Activated B cell treated with CpG ODN at 0.5 μM for 24 hours (primary cell): ENCODE results near the gene MYCBP2. TPM values are rescaled to one million over a fixed set of nuclear protein-coding genes. Genes with fewer than 3 reads are reported as not detected.
"Not testable (repeated sequence)": the region's sequence is repeated elsewhere in the genome, so short reads cannot be mapped to it uniquely, and the experiment has no call there.

Experiments used
- ATAC-seq: fragments of 200-7000 bp; cut with Tn5 transposase; one replicate; pipeline ENCODE4 v1.10.0; 2021; ENCODE audit warnings: low read depth, mild to moderate bottlenecking, moderate library complexity
- CTCF ChIA-PET: fragments of 350-600 bp; sonication (Branson Sonifier 250); formaldehyde crosslinking; loops from one replicate; lab custom pipeline; 2021; ENCODE audit warnings: antibody characterized with exemption; lab: Charles Lee
- POLR2A ChIA-PET: fragments of 350-600 bp; sonication (Branson Sonifier 250); formaldehyde crosslinking; loops from one replicate; lab custom pipeline; 2021; ENCODE audit warnings: antibody characterized with exemption; lab: Charles Lee
- DNase-seq: peaks from one replicate; pipeline ENCODE4 v3.0.0; 2022
- H3K27ac Mint-ChIP-seq: one replicate; pipeline ENCODE4 v1.8.0; 2020; ENCODE audit warnings: mixed read lengths
- H3K27me3 Mint-ChIP-seq: one replicate; pipeline ENCODE4 v1.8.0; 2021; ENCODE audit warnings: mixed read lengths
- H3K36me3 Mint-ChIP-seq: one replicate; pipeline ENCODE4 v1.8.0; 2021; ENCODE audit warnings: low read depth, mixed read lengths
- H3K4me1 Mint-ChIP-seq: one replicate; pipeline ENCODE4 v1.8.0; 2021; ENCODE audit warnings: mixed read lengths
- H3K4me3 Mint-ChIP-seq: one replicate; pipeline ENCODE4 v1.8.0; 2020; ENCODE audit warnings: mild to moderate bottlenecking, mixed read lengths
- H3K9me3 Mint-ChIP-seq: one replicate; pipeline ENCODE4 v1.8.0; 2020; ENCODE audit warnings: mixed read lengths
- intact Hi-C: fragments of 100-400 bp; cut with micrococcal nuclease; formaldehyde crosslinking; loops from one replicate; pipeline ENCODE4 v1.15.1; 2024
- total RNA-seq: library from RNA; stranded (reverse); gene quantifications from 2 replicates; pipeline ENCODE4 v1.2.3, GENCODE V29; 2022
- TF ChIP-seq, protein P1 (sequence below): fragments of 200-600 bp; IDR thresholded peaks from one replicate; pipeline ENCODE4 v1.8.0; 2022; ENCODE audit warnings: antibody characterized with exemption, mild to moderate bottlenecking

The MYCBP2 gene
- total RNA-seq, 1 donor from 2014 or later: 314 TPM

DNA sequence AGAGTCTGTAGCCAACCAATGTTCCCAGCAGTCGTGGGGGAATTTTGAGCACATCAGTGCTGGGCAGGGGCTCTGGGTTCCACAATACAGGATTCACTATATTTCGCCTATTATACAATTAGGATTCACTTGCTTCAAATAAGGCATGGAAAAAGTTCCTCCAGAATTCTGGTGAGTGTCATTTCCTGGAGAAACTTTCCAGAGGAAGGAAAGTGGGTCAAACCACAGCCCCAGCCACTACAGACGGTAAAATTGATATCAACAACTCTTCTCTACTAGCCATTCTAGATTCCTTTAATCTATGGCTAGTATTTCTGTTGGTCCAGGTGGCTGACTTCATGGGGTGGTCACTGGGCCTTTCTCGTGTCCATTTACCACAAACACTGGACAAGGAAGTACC is 10.5 kb downstream of the MYCBP2 start:
- ATAC-seq: no peak
- DNase-seq: no peak
- Mint-ChIP-seq H3K36me3 (peaks cover 22% of the 10 kb centered on the region), H3K4me1 (peaks cover 87% of the 10 kb centered on the region), H3K4me3 (no peak overlapping the region), H3K27me3 (no peaks in the 10 kb centered on the region), H3K9me3 (no peaks in the 10 kb centered on the region), H3K27ac (peak overlapping the region; percentile 16)
- TF ChIP-seq, protein P1, sequence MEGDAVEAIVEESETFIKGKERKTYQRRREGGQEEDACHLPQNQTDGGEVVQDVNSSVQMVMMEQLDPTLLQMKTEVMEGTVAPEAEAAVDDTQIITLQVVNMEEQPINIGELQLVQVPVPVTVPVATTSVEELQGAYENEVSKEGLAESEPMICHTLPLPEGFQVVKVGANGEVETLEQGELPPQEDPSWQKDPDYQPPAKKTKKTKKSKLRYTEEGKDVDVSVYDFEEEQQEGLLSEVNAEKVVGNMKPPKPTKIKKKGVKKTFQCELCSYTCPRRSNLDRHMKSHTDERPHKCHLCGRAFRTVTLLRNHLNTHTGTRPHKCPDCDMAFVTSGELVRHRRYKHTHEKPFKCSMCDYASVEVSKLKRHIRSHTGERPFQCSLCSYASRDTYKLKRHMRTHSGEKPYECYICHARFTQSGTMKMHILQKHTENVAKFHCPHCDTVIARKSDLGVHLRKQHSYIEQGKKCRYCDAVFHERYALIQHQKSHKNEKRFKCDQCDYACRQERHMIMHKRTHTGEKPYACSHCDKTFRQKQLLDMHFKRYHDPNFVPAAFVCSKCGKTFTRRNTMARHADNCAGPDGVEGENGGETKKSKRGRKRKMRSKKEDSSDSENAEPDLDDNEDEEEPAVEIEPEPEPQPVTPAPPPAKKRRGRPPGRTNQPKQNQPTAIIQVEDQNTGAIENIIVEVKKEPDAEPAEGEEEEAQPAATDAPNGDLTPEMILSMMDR: no peak
- POLR2A ChIA-PET: interaction anchor here (1.0 to 2.1 kb wide), 4 partner anchors 9 to 34 kb away, joined by 3 to 9 read pairs (median 4); partner anchors contain the start of gene MYCBP2
- intact Hi-C loops: no loop called here
- CTCF ChIA-PET: no interaction called here

DNA sequence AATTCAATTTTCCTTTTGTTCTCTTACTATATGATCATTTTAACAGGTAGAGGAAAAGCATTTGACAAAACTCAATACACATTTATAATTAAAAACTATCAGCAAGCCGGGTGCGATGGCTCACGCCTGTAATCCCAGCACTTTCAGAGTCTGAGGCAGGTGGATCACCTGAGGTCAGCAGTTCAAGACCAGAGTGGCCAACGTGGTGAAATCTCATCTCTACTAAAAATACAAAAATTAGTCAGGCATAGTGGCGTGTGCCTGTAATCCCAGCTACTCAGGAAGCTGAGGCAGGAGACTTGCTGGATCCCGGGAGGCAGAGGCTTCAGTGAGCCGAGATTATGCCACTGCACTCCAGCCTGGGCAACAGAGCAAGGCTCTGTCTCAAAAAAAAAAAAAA is 11.4 kb downstream of the MYCBP2 start:
- intact Hi-C loops, H3K4me3 Mint-ChIP-seq, CTCF ChIA-PET, DNase-seq, H3K9me3 Mint-ChIP-seq, H3K27me3 Mint-ChIP-seq, ATAC-seq: not testable (repeated sequence)
- H3K36me3 Mint-ChIP-seq: peaks cover 22% of the 10 kb centered on the region
- H3K4me1 Mint-ChIP-seq: peaks cover 89% of the 10 kb centered on the region
- peak overlapping the region; percentile 24 for H3K27ac Mint-ChIP-seq
- POLR2A ChIA-PET: interaction anchor here (1.0 kb wide), 1 partner anchor 10 kb away, joined by 5 read pairs; no protein-coding TSS in a partner anchor

DNA sequence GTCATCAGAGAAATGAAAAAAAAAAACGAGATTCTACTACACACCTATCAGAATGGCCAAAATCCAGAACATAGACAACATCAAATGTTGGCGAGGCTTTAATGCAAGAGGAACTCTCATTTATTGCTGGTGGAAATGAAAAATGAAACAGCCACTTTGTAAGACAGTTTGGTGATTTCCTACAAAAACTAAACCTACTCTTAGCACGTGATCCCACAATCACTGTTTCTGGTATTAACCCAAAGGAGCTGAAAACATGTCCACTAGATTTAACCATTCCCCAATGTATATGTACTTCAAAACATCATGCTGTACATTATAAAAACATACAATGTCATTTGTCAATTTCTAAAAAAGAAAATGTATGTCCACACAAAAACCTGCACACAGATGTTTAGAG is 13.0 kb downstream of the MYCBP2 start:
- TF ChIP-seq, protein P1: no peak
- intact Hi-C loops: loop anchor here (1.0 kb wide), 2 partner anchors 8 to 11 kb away; no protein-coding TSS in a partner anchor
- H3K9me3 Mint-ChIP-seq: no peaks in the 10 kb centered on the region
- no peak overlapping the region for H3K4me3 Mint-ChIP-seq
- H3K27me3 Mint-ChIP-seq: no peaks in the 10 kb centered on the region
- POLR2A ChIA-PET: interaction anchor here (0.8 to 1.0 kb wide), 3 partner anchors 11 to 16 kb away, joined by 3 to 6 read pairs (median 4); partner anchors contain the start of gene MYCBP2
- CTCF ChIA-PET: no interaction called here
- peaks cover 18% of the 10 kb centered on the region for H3K36me3 Mint-ChIP-seq
- DNase-seq (no peak), ATAC-seq (no peak)
- H3K27ac Mint-ChIP-seq: peak overlapping the region; percentile 42
- H3K4me1 Mint-ChIP-seq: peaks cover 89% of the 10 kb centered on the region

DNA sequence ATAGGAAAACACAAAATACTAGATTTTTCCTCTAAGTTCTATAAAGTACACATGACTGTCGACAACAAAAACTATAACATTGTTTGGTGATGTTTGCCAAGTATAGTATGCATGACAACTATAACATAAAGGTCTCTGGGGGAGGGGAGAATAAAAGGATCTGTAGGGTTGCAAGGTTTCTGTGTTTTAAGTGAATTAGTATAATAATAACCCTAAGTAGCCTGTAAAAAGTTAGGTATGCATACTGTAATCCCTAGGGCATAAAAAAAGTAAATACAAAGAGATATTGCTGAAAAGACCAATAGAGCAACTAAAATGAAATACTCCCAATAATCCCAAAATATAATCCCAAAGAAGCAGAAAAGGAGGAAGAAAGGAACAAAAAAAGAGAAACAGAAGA is 14.6 kb downstream of the MYCBP2 start:
- ChIA-PET POLR2A (interaction anchor here (1.0 kb wide), 1 partner anchor 8 kb away, joined by 3 read pairs; no protein-coding TSS in a partner anchor), CTCF (interaction anchor here (1.0 kb wide), 1 partner anchor 13 kb away, joined by 3 read pairs; no protein-coding TSS in a partner anchor)
- H3K4me1 Mint-ChIP-seq: peaks cover 90% of the 10 kb centered on the region
- H3K4me3 Mint-ChIP-seq: peak overlapping the region; percentile 12
- H3K36me3 Mint-ChIP-seq: peaks cover 10% of the 10 kb centered on the region
- ATAC-seq (no peak), DNase-seq (no peak)
- H3K27me3 Mint-ChIP-seq: no peaks in the 10 kb centered on the region
- intact Hi-C loops: loop anchor here (1.0 kb wide), 1 partner anchor 8 kb away; no protein-coding TSS in a partner anchor
- H3K9me3 Mint-ChIP-seq: no peaks in the 10 kb centered on the region
- TF ChIP-seq, protein P1: no peak
- no peak overlapping the region for H3K27ac Mint-ChIP-seq

DNA sequence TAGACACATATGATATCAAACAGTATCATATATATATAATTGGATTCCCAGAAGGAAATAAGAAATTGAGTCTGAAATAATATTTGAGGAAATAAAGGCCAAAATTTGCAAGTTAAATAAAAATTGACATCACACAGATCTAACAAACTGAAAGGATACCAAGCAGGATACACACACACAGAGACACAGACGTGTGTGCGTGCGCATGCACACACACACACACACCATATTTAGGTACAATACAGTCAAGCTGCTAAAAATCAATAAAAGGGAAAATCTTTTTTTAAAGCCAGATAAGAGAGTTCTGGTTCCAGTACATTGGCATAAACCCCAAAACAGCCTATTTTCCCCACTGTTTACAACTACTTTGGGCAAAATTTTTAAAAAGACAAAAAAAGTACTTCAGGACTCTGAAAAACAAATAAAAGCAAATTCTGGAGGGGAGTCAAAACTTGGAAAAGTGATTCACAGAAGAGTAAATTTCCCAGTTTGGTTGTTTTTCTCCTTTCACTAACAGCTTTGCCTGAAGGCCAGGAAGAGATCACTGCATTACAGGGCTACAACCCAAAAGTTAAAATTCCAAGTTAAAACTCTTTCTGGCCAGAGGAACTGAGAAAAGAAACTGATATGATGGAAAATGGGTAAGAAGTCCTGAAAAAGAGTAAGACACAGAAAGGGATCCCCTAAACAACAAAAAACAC is 16.2 kb downstream of the MYCBP2 start:
- POLR2A ChIA-PET: interaction anchor here (1.4 to 1.6 kb wide), 2 partner anchors 16 to 19 kb away, joined by 3 to 5 read pairs; partner anchors contain the start of gene MYCBP2
- CTCF ChIA-PET: no interaction called here
- ATAC-seq: no peak

More for the DNA sequence above, 16.2 kb downstream of the MYCBP2 start:
- peak overlapping the region; percentile 47 for H3K27ac Mint-ChIP-seq
- TF ChIP-seq, protein P1: no peak
- intact Hi-C loops: no loop called here
- H3K4me1 Mint-ChIP-seq: peaks cover 88% of the 10 kb centered on the region
- DNase-seq: no peak
- H3K9me3 Mint-ChIP-seq: no peaks in the 10 kb centered on the region
- H3K4me3 Mint-ChIP-seq: peak overlapping the region; percentile 33
- no peaks in the 10 kb centered on the region for H3K36me3 Mint-ChIP-seq
- H3K27me3 Mint-ChIP-seq: no peaks in the 10 kb centered on the region
